VCaP (cell line): ENCODE measurements around the gene LIMK2.
"Not testable (repeated sequence)": the region's sequence is repeated elsewhere in the genome, so short reads cannot be mapped to it uniquely, and the experiment has no call there.

Source experiments
- H3K27ac ChIP-seq: fragments of 450-650 bp; 2 replicates; pipeline ENCODE4 v1.5.1; 2017
- CTCF ChIP-seq: fragments of 450-650 bp; conservative IDR thresholded peaks from 2 replicates; pipeline ENCODE4 v1.5.1; 2017; ENCODE audit warnings: mild to moderate bottlenecking, moderate library complexity

LIMK2 gene

GRCh38 chr22:31211862-31212730 is at the start of gene LIMK2:
LIMK2 (plus strand) TSS chr22:31212298; CDS start chr22:31212409, 111 bp downstream.
- peak; percentile 92 for TF ChIP-seq CTCF
- H3K27ac ChIP-seq: peak within 1 kb of the TSS; percentile 73; the same call in 1 of the 2 replicates

GRCh38 chr22:31170971-31171370 is 41.1 kb upstream of the LIMK2 start:
- no peak overlapping the region for H3K27ac ChIP-seq
- no peak for TF ChIP-seq CTCF

GRCh38 chr22:31171734-31172133 is 40.4 kb upstream of the LIMK2 start:
- H3K27ac ChIP-seq: not testable (repeated sequence)

DNA sequence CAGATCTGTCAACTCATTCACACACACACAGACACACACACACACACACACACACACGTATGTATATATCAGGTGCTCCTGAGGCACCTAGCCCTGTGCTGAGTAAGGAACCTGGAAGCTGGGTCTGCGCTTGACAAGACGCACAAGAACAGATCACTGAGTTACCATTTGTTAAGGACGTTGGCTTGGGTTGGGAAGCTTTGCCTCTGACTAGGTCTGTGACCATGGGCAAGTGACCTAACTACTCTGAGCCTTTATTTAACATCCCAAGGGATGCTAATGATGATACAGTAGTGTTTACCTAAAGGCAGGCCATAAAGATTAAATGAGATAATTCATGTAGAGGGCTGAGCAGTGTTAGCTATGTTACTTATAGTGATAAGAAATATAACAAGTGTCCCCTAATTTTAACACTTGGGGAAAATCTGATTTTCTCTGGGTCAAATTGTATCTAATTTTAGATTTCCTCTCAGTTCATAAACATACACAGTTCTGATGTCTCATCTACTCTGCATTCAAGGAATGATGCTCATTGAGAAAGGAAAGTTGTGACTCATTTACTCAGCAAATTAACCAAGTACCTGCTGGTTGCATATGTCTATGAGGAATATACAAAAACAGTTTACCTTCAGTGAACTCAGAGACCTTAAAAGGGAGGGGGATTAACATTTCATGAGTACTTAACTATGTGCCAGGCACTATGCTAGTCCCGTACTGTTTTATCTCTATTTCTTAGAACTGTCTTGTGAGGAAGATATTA is 38.5 kb upstream of the LIMK2 start:
- H3K27ac ChIP-seq: peak overlapping the region; percentile 16; the same call in 1 of the 2 replicates

GRCh38 chr22:31176923-31177322 is 35.2 kb upstream of the LIMK2 start:
- no peak for TF ChIP-seq CTCF
- H3K27ac ChIP-seq: peak overlapping the region; percentile 98

More for the DNA sequence above, 38.5 kb upstream of the LIMK2 start:
- no peak for TF ChIP-seq CTCF

- H3K27ac ChIP-seq: peak overlapping the region; percentile 98
- TF ChIP-seq CTCF: no peak
Observed at GRCh38 chr22:31177420-31178162, 34.5 kb upstream of the LIMK2 start.

GRCh38 chr22:31178859-31179258 is 33.2 kb upstream of the LIMK2 start:
- no peak for TF ChIP-seq CTCF

More at GRCh38 chr22:31178859-31179258, 33.2 kb upstream of the LIMK2 start:
- peak overlapping the region; percentile 98 for H3K27ac ChIP-seq
